COLO668 (cell line): Measurements from ENCODE around the gene TRAPPC4.

Experiments used
- DNase-seq: peaks from one replicate; lab custom pipeline; 2025; ENCODE audit not compliant: unreplicated experiment; lab: John Stamatoyannopoulos, UW

The TRAPPC4 gene

GRCh38 chr11:119061256-119061655, 42.7 kb downstream of the TRAPPC4 start:
- DNase-seq, result no peak

GRCh38 chr11:119062779-119063178, 44.2 kb downstream of the TRAPPC4 start:
- no peak for DNase-seq

GRCh38 chr11:119065369-119065768, 46.8 kb downstream of the TRAPPC4 start:
- DNase-seq, result peak; percentile 12

DNA sequence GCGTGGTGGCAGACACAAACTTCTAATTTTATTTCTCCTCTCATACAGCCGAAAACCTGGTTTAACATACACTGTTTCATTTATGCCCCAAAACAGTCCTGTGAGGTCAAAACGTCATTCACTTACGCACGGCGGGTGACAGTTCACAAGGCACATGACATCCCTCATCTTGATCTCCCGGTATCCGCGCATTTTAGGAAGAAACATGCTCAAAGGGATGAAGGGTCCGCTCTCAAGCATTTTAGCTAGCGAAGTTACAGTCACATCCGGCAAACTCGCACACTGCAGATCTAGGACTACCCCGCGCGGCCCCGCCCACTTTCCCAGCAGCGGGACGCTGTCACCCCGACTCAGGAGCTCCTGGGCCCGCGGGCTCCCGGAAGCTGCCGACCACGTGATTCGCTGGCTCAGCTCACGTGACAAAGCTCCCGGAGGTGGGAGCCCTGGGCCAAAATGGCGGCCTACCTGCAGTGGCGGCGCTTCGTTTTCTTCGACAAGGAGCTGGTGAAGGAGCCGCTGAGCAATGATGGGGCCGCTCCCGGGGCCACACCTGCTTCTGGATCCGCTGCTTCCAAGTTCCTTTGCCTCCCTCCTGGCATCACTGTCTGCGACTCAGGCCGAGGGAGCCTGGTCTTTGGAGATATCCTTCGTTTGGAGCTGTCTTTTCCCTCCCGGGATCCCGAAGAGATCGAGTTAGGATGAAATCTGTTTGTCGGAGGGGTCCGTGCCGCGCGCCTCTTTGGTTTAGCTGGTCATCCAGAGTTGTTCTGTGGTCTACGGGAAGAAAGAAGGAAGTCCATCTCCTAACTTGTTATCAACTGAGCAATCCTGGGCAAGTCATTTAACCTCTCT, 49.0 kb downstream of the TRAPPC4 start, which contains the start of gene VPS11:
TSS of gene VPS11 (plus strand) at position 448 of the 852 bp plus-strand sequence. CDS start at position 454, 6 bp downstream.
- DNase-seq, result peak; percentile 95
